Measurements from ENCODE around the gene TNFSF13.

Gene TNFSF13, protein sequence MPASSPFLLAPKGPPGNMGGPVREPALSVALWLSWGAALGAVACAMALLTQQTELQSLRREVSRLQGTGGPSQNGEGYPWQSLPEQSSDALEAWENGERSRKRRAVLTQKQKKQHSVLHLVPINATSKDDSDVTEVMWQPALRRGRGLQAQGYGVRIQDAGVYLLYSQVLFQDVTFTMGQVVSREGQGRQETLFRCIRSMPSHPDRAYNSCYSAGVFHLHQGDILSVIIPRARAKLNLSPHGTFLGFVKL

DNA sequence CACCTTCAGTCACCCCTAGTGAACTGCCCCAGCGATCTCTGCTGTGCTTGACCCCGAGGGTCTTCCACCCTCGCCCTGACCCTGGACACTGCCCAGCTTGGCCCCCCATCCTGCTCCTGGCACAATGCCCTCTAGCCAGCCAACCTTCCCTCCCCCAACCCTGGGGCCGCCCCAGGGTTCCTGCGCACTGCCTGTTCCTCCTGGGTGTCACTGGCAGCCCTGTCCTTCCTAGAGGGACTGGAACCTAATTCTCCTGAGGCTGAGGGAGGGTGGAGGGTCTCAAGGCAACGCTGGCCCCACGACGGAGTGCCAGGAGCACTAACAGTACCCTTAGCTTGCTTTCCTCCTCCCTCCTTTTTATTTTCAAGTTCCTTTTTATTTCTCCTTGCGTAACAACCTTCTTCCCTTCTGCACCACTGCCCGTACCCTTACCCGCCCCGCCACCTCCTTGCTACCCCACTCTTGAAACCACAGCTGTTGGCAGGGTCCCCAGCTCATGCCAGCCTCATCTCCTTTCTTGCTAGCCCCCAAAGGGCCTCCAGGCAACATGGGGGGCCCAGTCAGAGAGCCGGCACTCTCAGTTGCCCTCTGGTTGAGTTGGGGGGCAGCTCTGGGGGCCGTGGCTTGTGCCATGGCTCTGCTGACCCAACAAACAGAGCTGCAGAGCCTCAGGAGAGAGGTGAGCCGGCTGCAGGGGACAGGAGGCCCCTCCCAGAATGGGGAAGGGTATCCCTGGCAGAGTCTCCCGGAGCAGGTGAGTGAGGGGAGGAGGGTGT, at the start of gene TNFSF13:
Gene TNFSF13 (plus strand): TSS at position 207 of the 776 bp plus-strand sequence. CDS start 290 bp downstream, at position 497.
- DNase-seq, result no peak
- H3K4me3 ChIP-seq (ENCODE audit: low read depth, low read length), result peak within 1 kb of the TSS; percentile 12
- no peaks in the 10 kb centered on the region for H3K27me3 ChIP-seq (replicated peaks)
- H3K27ac ChIP-seq, result no peak within 1 kb of the TSS
- in situ Hi-C loops (cut with HindIII; ENCODE audit: low pct_ligation_motif_present, low sequenced_read_pairs), result no loop called here
- TF ChIP-seq, protein P1, sequence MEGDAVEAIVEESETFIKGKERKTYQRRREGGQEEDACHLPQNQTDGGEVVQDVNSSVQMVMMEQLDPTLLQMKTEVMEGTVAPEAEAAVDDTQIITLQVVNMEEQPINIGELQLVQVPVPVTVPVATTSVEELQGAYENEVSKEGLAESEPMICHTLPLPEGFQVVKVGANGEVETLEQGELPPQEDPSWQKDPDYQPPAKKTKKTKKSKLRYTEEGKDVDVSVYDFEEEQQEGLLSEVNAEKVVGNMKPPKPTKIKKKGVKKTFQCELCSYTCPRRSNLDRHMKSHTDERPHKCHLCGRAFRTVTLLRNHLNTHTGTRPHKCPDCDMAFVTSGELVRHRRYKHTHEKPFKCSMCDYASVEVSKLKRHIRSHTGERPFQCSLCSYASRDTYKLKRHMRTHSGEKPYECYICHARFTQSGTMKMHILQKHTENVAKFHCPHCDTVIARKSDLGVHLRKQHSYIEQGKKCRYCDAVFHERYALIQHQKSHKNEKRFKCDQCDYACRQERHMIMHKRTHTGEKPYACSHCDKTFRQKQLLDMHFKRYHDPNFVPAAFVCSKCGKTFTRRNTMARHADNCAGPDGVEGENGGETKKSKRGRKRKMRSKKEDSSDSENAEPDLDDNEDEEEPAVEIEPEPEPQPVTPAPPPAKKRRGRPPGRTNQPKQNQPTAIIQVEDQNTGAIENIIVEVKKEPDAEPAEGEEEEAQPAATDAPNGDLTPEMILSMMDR (IDR thresholded peaks at IDR 0.05; ENCODE audit: low read depth, low read length, missing control alignments), result no peak
- no peaks in the 10 kb centered on the region for H3K36me3 ChIP-seq (replicated peaks)

DNA sequence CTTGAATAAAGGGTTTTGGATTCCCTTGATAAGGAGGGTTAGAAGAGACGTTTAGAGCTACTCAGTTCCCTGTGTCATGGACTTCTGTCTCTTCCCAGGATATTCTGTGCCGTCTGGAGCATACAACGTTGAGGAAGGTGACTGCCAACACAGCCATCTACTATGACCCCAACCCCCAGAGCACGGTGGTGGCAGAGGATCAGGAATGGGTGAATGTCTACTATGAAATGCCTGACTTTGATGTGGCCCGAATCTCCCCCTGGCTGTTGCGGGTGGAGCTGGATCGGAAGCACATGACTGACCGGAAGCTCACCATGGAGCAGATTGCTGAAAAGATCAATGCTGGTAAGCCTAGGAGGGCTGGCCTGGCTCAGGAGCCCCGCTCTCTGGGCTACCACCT, 49.7 kb upstream of the TNFSF13 start:
- in situ Hi-C loops (cut with HindIII; ENCODE audit: low pct_ligation_motif_present, low sequenced_read_pairs), result no loop called here
- no peak for DNase-seq
- H3K27ac ChIP-seq, result no peak overlapping the region
- H3K36me3 ChIP-seq (replicated peaks), result peaks cover 83% of the 10 kb centered on the region
- H3K4me3 ChIP-seq (ENCODE audit: low read depth, low read length), result no peak overlapping the region
- TF ChIP-seq, protein P1 (IDR thresholded peaks at IDR 0.05; ENCODE audit: low read depth, low read length, missing control alignments), result no peak
- H3K27me3 ChIP-seq (replicated peaks), result no peaks in the 10 kb centered on the region

DNA sequence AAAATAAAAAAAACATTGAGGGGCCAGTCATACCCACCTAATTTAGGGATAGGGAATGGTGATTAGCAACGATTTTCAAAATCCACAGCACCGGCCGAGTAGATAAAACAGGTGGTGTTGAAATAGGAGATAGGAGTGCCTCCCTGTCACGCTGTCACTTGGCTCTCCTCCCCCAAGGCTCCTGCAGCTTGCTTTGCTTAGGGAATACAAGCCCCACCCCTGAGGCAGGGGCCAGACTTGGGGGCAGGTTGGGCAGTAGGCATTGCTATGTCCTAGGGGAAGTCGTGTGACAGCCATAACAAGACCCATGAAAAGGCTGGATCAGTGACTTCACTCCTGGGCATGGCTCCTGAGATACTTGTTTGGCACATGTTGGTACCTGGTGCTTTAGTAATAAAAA, 48.6 kb upstream of the TNFSF13 start:
- DNase-seq, result no peak
- Histone ChIP-seq H3K36me3 (replicated peaks) (peaks cover 81% of the 10 kb centered on the region), H3K27ac (no peak overlapping the region), H3K27me3 (replicated peaks) (no peaks in the 10 kb centered on the region), H3K4me3 (ENCODE audit: low read depth, low read length) (no peak overlapping the region)
- TF ChIP-seq, protein P1 (IDR thresholded peaks at IDR 0.05; ENCODE audit: low read depth, low read length, missing control alignments), result no peak
- in situ Hi-C loops (cut with HindIII; ENCODE audit: low pct_ligation_motif_present, low sequenced_read_pairs), result no loop called here

DNA sequence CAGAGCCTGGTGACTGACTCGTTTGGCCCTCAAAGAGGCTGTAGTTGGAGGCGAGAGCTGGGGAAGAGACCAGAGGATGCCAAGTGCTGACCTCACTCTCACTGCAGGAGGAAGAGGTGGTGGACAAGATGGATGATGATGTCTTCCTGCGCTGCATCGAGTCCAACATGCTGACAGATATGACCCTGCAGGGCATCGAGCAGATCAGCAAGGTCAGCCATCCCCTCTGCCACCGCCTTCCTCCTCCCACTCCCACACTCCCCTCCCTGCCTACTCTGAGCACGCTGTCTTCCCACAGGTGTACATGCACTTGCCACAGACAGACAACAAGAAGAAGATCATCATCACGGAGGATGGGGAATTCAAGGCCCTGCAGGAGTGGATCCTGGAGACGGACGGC, 47.4 kb upstream of the TNFSF13 start:
- DNase-seq, result no peak
- Histone ChIP-seq H3K27ac (no peak overlapping the region), H3K4me3 (ENCODE audit: low read depth, low read length) (no peak overlapping the region), H3K36me3 (replicated peaks) (peaks cover 76% of the 10 kb centered on the region), H3K27me3 (replicated peaks) (no peaks in the 10 kb centered on the region)
- in situ Hi-C loops (cut with HindIII; ENCODE audit: low pct_ligation_motif_present, low sequenced_read_pairs), result no loop called here
- TF ChIP-seq, protein P1 (IDR thresholded peaks at IDR 0.05; ENCODE audit: low read depth, low read length, missing control alignments), result no peak

DNA sequence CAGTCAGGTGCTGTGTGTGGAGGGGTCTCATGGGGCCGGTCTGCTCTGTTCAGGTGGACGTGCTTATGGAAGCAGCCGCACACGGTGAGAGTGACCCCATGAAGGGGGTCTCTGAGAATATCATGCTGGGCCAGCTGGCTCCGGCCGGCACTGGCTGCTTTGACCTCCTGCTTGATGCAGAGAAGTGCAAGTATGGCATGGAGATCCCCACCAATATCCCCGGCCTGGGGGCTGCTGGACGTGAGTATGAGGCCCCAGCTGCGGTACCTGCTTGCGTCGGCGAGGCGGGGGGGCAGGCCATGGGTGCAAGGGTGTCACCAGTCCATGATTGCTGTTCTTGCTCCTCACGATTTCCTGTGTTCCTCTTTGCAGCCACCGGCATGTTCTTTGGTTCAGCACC, 46.4 kb upstream of the TNFSF13 start:
- TF ChIP-seq, protein P1 (IDR thresholded peaks at IDR 0.05; ENCODE audit: low read depth, low read length, missing control alignments), result no peak
- in situ Hi-C loops (cut with HindIII; ENCODE audit: low pct_ligation_motif_present, low sequenced_read_pairs), result no loop called here
- Histone ChIP-seq H3K36me3 (replicated peaks) (peaks cover 69% of the 10 kb centered on the region), H3K27me3 (replicated peaks) (no peaks in the 10 kb centered on the region), H3K27ac (no peak overlapping the region), H3K4me3 (ENCODE audit: low read depth, low read length) (no peak overlapping the region)
- no peak for DNase-seq
